ENCODE data around the gene TMEM154. TPM values are rescaled to one million over a fixed set of nuclear protein-coding genes. Genes with fewer than 3 reads are reported as not detected.
"Not testable (repeated sequence)": the region's sequence is repeated elsewhere in the genome, so short reads cannot be mapped to it uniquely, and the experiment has no call there.

The TMEM154 gene
- total RNA-seq, 1 experiment from 2014 or later, result 8.1 TPM

DNA sequence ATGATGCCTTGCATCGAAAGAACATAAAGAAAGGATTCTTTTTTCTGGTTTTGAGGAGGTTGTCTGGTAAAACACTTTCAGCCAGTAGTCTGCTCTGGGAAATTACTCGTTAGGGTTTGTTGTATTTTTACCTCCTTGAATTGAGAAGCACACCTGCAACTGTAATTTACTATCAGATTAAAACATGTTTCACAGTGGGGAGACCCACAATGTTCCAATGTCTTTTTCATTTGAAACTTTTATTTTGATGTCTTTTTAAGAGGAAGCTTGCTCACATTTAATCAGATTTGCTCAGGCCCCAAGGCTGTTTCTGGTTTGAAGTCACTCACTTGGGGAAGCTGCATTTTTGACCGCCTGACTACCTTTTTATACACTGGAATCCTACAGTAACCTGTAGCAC is 12.0 kb downstream of the TMEM154 start:
- DNase-seq (ENCODE audit: low read depth), result no peak

DNA sequence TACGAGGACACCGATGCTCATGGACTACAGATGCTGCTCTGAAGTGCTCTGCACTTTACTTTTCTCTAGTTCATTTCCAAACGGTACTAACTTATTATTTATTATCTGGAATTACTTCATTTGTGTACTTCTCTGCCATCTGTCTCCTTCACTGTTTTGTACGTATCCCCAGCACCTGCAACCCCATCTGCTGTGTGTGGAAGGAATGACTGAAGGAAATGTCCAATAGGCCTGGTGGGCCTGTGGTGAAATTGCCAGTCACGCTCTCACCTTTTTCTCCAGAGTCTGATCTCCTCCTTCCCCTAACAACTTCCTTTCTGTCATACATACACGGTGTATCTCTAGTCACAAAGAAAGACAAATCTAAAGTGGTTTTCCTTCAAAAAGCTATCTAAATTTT is 12.9 kb downstream of the TMEM154 start:
- no peak for DNase-seq (ENCODE audit: low read depth)

DNA sequence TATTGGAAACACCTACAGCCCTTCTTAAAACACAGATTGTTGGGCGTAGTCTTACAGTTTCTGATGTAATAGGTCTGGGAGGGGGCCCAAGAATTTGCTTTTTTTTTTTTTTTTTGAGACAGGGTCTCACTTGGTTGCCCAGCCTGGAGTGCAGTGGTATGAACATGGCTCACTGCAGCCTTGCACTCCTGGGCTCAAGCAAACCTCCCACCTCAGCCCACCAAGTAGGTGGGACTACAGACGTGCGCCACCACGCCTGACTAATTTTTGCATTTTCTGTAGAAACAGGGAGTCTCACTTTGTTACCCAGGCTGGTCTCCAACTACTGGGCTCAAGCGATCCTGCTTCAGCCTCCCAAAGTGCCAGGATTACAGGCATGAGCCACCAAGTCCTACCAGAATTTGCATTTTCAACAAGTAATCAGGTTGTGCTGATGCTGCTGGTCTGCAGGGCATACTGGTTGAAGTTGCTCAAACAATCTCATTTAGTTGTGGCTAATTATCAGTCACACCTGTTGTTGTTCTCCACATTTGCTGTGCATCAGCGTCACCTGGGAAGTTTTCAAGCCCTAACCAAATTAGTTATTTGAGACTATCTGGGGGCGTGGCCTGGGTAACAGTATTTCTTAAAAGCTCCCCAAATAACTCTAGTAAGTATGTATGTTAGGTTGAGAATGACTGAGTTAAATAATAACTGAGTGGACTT is 14.0 kb downstream of the TMEM154 start:
- no peak for DNase-seq (ENCODE audit: low read depth)

DNA sequence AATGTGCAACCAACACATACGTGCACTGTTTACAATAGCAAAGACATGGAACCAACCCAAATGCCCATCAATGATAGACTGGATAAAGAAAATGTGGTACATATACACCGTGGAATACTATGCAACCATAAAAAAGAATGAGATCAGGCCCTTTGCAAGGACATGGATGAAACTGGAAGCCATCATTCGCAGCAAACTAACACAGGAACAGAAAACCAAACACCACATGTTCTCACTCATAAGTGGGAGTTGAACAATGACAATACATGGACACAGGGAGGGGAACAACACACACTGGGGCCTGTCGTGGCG is 15.8 kb downstream of the TMEM154 start:
- not testable (repeated sequence) for DNase-seq (ENCODE audit: low read depth)

DNA sequence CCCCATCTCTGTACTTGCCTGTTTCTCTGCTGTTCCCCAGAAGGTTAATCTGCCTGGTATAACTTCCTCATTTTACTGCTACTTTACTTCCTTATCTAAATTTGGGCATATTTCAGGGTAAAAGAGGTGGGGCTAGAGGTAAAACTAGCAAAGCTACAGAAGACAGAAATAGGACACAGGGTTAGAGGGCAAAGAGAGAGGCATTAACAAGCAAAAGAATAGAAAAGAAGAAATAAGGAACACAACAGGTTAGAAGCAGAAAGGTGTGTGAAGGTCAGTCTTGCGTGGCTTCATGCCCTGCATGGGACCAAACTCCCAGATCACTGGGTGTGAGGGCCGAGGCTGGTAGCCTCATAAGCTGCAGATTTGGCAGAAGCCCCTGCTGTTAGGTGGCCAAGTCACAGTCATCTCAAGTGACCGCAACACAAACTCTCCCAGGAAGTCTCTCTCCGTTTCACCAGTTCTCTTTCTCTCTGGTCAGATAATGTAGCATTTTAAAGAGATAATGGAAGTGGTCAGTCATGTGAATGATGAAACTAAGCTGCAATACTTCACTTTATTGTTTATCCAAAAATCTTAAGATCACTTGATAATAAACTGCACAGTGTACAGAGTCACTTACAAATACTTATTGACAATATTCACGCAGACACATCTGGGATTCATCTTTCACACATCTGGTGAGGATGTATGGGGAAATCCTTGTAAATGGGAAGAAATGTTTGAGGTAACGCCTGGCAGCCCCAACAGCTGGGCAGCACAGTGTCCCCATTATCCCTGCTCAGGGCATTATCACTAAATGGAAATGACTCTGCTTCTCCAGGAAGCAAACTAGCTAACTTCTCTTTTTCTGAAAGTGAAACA is 16.4 kb downstream of the TMEM154 start:
- no peak for DNase-seq (ENCODE audit: low read depth)

DNA sequence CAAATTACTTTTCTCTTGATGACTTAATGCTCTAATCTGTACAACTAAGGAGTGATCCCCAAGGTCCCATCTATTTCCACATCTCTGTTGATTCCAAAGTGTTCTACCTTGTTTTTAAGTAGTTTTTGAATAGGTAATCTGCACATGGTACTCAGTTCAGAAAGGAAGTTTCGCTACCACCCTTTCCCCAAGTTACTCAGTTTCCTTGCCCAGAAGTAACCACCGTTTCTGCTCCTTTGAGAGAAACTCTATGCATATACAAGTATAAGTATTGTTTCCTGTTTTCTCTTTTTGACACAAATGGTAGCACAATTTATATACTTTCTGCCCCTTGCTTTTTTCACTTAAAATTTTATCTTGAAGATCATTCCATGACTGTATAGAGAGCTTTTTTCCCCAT is 18.1 kb downstream of the TMEM154 start:
- no peak for DNase-seq (ENCODE audit: low read depth)

DNA sequence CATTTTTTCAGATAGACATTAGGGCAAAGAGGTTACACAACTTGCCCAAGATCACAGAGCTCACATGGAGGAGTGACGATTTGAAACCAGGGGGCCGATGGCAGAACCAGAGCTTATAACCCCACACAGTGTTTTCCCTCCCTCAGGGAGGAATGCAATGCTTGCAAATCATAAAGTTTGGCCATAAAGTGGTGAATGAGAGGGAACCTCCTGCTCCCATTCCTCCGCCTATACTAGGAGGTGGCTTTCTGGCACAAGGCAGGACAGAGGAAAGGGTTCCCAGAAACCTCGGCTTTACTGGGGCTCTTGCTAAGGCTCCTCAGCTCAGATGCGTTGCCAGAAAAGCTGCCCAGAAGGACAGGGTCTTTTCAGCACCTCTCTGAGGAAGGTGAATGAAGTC is 19.3 kb downstream of the TMEM154 start:
- no peak for DNase-seq (ENCODE audit: low read depth)

DNA sequence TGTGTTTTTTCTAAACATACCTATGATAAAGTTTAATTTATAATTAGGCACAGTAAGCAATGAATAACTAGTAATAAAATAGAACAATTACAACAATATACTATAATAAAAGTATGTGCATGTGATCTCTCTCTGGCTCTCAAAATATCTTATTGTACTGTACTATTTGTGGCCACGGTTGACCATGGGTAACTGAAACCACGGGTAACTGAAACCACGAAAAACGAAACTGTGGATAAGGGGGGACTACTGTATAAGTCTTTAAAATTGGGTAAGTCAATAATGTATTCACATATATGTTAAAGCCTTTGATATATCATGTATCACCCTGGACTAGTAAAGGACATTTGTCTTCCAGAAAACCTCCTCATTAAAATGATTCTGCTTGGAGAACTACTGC is 20.0 kb downstream of the TMEM154 start:
- no peak for DNase-seq (ENCODE audit: low read depth)

DNA sequence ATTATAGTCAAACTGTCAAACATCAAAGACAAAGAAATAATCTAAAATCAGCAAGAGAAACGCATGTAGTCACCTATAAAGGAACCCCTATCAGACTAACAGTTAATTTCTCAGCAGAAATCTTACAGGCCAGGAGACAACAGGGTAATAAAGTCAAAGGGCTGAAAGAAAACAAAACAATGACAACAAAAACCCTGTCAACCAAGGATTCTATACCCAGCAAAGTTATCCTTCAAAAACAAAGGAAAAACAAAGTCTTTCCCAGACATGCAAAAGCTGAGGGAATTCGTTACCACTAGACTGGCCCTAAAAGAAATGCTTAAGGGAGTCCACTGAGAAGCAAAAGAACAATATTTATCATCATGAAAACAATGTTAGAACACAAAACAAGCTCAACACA is 22.1 kb downstream of the TMEM154 start:
- no peak for DNase-seq (ENCODE audit: low read depth)

DNA sequence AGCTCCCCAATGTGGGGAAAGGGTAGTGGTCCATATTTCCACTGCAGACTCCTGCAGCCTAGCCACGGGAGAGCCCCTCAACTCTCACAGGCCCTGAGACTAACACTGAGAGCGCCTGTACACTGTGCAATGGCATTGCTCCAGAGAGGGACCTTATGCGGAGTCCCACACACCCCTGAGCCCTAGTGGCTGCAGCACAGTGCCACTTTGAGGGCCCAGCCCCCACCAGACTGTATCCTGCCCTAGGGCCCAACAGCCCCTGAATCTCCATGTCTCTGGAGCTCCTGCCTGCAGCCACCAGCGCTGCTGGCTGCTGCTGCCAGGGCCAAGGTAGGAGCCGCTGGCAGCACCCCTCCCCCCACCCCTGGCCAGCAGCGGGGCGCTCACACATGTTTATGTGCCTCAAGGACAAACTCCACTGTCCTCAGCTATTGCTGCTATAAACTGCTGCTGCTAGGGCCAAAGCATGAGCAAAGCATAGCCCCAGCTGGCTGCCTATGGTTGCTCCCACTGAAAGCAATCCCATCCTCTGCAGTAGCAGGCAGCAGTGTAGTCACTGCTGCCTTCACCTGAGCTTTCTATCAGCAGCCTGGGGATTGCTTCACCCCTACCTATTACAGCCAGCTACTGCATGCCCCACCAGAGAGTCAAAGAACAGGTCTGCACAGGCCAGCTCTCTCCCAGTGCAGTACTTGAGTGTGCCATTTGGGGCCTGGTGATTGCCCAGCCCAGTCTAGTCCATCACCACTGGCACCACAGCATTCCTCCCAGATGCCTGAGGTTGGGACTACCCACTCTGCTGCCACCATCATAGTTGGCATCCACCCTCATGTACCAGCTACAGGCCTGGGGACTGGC is 24.3 kb downstream of the TMEM154 start:
- no peak for DNase-seq (ENCODE audit: low read depth)

DNA sequence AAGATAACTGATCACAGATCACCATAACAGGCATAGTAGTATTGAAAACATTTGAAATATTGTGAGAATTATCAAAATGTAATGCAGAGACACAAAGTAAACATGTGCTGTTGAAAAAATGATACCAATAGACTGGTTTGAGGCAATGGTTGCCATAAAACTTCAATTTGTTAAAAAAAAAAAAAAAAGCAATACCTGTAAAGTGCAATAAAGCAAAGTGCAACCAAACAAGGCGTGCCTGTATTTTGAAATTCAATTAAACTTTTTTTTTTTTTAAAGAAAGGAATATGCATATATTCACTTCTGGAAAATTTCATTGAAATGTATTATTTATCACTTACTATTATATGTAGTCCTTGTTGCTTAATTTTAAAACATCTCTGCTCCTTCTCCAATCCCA is 27.7 kb downstream of the TMEM154 start:
- no peak for DNase-seq (ENCODE audit: low read depth)

DNA sequence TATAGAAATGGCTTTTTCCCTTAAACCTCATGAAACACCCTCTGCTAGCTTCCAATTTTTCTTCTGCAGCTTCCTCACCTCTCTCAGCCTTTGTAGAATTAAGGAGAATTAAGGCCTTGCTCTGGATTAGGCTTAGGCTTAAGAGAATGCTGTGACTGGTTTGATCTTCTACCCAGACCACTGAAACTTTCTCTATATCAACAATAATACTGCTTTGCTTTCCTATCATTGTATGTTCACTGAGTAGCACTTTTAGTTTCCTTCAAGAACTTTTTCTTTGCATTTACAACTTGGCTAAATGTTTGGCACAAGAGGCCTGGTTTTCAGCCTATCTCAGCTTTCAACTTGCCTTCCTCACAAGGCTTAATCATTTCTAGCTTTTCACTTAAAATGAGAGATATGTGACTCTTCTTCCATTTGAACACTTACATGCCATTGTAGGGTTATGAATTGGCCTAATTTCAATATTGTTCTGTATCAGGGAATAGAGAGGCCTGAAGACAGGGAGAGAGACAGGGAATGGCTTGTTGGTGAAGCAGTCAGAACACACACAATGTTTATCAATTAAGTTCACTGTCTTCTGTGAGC is 28.2 kb downstream of the TMEM154 start:
- DNase-seq (ENCODE audit: low read depth), result no peak

DNA sequence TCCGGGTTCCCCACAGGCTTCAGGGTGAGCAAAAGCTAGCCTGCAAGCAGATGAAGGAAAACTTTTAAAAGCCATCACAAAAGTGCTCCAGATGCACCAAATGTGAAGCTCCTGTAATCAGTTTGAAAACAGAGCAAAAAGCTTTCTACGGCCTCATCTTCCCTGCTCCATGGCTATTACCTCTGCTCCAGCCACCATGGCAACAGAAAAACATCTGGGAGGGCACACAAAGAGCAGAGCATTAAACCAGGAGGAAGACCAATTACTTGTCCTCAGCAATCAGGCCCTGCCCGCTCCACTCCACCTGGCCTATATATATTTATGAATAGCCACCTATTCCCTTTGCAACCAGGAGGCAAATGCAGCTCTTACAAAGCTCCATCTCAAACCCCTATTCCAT is 33.6 kb downstream of the TMEM154 start:
- no peak for DNase-seq (ENCODE audit: low read depth)

DNA sequence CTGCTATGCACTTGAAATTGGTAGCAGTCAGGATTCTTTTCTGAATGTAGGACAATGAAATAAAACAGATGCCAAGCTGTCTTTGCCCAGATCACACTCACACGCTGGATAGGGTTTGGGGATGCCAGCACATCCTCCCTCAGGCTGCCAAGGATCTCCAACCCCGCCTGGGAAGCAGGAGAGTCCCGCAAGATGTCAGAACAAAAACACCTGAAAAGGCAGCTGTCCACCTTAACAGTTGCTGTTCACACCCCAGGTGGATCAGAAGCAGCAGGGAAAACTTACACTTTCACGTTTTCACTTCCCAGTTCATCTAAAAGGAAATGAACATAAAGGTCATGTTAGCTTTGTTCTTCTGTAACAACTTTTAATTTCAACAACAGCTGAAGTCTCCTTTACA is 35.7 kb downstream of the TMEM154 start:
- DNase-seq (ENCODE audit: low read depth), result no peak

DNA sequence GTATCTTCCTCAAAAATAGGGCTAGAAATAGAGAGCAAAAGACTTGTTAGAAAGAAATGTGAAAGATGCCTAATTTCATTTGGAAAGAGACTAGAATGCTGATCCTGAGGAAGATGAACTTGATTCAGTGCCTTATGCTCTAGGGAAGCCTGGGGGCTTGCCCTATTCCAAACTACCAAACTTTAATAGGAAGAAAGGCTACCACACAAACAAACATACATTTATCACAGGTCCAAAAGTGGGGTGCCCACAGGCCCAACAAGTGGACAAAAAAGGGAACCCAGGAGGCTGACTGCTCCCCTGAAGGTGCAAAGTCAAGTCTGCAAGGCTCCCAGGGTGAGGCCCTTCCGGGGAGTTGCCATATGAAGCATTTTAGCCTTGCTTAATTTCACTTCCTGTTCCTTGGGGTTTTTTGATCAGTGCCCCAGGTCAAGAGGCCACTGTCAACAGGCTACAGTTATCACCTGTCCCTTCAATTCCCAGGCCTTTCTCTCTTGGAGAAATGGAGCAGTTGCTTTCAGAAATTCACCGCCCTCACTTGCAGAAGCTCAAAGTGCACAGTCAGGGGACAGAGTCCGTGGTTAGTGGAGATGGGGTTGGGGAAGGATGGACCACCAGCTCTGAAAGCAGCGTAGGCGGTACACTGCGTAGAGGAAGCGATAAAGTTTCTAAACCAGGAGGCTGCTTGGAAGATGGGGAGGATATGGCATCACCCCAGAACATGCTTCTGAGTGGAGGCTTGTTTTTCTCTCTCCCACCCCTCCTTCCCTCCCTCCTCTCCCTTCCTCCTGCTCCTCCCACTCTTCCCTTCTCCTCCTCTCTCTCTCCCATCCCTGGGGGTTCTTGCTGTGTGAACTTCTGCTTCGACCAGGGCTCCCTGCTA is 36.4 kb downstream of the TMEM154 start:
- no peak for DNase-seq (ENCODE audit: low read depth)

DNA sequence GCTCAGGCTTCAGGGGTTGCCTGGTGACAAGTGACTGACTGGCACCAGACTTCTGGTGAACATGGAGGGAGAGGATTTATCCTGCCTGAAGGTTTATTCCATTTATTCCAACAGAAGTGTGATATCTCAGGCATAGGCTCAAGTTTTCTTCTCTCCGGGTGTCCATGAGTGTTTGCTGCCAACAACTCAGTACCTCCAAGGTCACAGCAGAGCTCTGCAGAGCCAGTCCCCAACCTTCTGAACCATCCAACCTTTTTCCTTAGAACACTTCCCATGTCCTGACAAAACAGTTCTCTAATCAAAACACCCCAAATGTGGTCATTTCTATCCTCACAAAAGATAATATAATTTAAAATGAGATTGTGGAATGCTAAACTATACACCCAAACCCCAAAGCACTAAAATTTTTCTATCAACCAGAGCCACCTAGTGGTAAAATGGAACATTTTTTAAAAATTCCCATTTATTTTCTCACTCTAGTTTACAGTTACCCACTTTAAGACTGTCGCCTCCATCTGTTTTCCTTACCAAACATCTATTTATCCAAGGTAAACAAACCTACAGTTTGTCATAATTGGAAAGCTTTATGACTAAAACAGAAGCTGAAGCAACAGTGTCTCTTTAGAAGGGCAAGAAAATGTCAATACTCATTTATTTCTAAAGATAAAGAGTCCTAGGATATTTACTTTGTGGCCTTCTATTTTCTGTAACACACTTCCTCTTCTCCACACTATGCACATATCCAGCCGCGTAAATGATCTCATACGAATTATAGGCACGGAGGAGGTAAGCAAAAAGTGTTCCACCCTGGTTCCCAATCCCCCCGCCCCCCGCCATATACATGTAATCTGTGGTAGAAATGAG is 39.5 kb downstream of the TMEM154 start:
- DNase-seq (ENCODE audit: low read depth), result peak; percentile 17

DNA sequence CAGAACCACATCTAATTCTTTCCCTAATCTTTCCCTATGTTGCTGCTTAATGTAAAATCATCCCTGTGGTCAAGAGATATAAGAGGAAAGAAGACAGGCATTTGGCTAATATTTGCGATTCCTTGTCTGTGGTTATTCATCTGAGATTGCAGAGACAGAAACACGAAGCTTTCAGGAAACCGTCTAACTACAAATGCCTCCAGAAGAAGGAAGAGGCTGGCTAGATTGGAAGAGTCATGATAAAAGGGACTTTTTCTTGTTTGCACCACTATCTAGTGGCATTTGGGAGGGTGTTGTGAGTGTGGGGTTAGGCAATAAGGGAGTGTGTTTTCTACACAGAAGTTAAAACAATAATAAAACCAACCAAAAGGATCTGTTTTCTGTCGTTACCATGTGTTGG is 43.9 kb downstream of the TMEM154 start:
- DNase-seq (ENCODE audit: low read depth), result no peak

DNA sequence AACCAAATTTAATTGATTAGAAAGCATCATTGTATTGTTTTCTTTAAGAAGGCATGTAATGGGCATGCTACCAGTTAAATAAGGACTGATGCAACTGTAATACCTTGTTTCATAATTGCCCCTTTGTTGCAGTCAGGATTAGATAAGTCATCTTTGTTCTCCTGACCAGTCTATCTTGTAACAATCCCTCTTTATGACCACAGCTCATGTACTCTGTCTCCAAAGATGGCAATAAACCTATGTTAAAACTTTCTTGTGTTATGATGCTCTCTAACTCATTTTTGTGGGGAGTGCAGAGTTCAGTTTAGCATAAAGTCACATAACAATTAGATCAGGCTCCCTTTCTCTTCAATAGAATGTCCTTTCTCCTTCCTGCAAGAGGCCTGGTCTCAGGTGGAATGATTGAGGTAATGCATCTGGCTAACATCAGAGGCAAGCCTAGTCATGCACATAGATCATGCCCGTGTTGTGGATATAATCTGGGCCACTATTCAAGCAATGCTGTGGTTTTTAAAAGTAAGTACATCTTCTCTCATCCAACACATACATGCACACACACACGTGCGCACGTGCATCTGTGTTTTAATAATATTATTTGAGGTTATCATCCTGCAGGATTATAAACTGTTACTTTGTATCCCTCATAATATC is 45.6 kb downstream of the TMEM154 start:
- DNase-seq (ENCODE audit: low read depth), result no peak

DNA sequence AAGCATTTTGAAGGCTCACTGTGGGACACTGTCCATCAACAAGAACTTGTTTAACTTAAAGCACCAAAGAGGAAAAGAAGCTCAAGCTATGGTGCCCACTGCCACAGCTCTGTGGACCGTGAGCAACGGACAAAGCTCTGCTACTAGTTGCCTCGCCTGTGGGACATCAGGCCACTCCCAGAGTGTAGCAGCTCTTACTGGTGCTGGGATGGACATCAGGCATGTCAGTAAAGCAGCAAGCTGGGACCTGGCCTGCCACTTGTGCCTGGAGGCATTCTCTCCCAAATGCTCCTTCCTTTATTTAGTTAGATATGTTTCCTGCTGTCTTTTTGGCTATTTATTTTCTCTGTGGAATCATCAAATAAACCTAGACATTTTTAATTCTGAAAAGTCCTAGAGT is 46.7 kb downstream of the TMEM154 start:
- no peak for DNase-seq (ENCODE audit: low read depth)

DNA sequence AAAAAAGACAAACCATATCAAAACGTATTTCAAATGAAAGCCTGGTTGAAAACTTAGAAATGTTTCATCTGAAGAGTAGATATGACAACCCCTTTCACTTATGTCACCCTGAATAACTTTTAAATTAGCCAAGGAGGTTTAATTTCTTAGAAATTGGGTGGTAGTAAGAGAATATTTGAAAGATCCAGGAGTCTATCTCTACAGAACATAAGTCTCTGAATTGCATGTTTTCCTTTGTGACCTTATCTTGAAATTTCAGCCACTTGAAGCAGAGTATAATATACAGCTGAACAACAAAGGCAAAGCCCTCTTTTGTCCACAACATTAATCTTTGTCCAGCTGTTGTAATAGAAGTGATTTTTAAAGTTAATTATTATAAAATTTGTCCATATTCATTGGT is 49.5 kb downstream of the TMEM154 start:
- DNase-seq (ENCODE audit: low read depth), result no peak
